Body of pancreas (tissue), 4 donors: ENCODE data around the gene BPHL. TPM values are rescaled to one million over a fixed set of nuclear protein-coding genes. Genes with fewer than 3 reads are reported as not detected.

ENCODE experiments used
- ATAC-seq: fragments of 150-250 bp; one replicate; pipeline ENCODE4 v1.9.1; 2016
- DNase-seq, 4 donors: peaks; one replicate each; pipeline ENCODE4 v3.0.0-alpha.2; 2019
- H3K27ac ChIP-seq, 4 donors: fragments of 200-600 bp; sonication (generic); 1 replicate in 3 of 4; 2 replicates in 1 of 4; pipeline versions ENCODE4 v1.5.1 to v1.6.1; 2016 to 2019; ENCODE audit warnings: mild to moderate bottlenecking in 1 of 4, mixed read lengths in 1 of 4, moderate library complexity in 1 of 4
- H3K27me3 ChIP-seq, 2 donors: fragments of 200-600 bp; sonication (generic); one replicate each; pipeline ENCODE4 v1.6.0; 2016; ENCODE audit warnings: mild to moderate bottlenecking in 1 of 2
- H3K36me3 ChIP-seq, 2 donors: fragments of 200-600 bp; sonication (generic); replicated peaks in 1 of 2; 2 replicates each; pipeline ENCODE4 v1.5.1; 2016; ENCODE audit warnings: low read depth in 2 of 2; ENCODE audit not compliant: insufficient read depth in 1 of 2
- H3K4me1 ChIP-seq: fragments of 200-600 bp; sonication (generic); one replicate; pipeline ENCODE4 v1.6.0; 2016
- H3K4me3 ChIP-seq, 2 donors: fragments of 200-600 bp; sonication (generic); 1 replicate in 1 of 2; 2 replicates in 1 of 2; pipeline ENCODE4 v1.5.1; 2016 to 2019
- H3K9me3 ChIP-seq, 3 donors: fragments of 200-600 bp; sonication (generic); 1 replicate in 2 of 3; 2 replicates in 1 of 3; pipeline ENCODE4 v1.5.1; 2016
- CTCF ChIP-seq, 7 experiments: fragments of 450-650 bp in 4 of 7; fragments of 200-600 bp in 3 of 7; sonication (generic) in 3 of 7; IDR thresholded peaks; one replicate each; pipeline ENCODE4 v1.5.1; 2016 to 2019; ENCODE audit warnings: antibody characterized with exemption in 7 of 7
- POLR2A ChIP-seq, 3 donors: fragments of 450-650 bp; IDR thresholded peaks; one replicate each; pipeline ENCODE4 v1.6.1; 2016; ENCODE audit warnings: antibody characterized with exemption in 3 of 3, mild to moderate bottlenecking in 2 of 3
- WGBS, 2 donors: methylation state at CpG; one replicate each; pipeline ENCODE4 v1.1.5; 2017; 5-methylcytosine and 5-hydroxymethylcytosine counted together
- intact Hi-C: fragments of 100-400 bp; cut with DNase I; formaldehyde crosslinking; loops from one replicate; pipeline ENCODE4 v1.15.1; 2023
- total RNA-seq, 2 donors: library from RNA; depleted of rRNA; stranded (reverse); fragments of >200 nt; gene quantifications; one replicate each; pipeline ENCODE4 v1.1.0, GENCODE V29; 2016

The BPHL gene
- total RNA-seq, 2 donors from 2014 or later: 15.6 to 21.8 TPM

DNA sequence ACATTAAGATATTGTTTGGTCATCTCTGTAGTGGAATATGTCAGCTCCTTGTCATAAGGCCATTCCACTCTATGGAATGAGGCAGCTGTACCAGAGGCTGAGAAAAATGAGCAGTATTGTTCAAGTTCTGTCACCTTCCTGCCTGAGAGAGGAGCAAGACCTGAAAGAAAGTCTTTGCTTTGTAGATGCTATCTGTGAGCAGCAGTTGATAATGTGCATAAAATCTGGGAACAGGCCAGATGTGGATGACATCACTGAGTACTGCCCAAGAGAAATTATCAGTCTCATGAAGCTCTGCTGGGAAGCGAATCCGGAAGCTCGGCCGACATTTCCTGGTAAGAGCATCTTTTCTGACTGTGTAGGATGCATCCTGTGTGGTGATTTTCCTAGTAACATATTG, 33.4 kb upstream of the BPHL start:
- no peak overlapping the region for H3K27ac ChIP-seq
- 95 to 96% methylated on average over 4 of the region's 4 CpGs for WGBS, 2 donors
- DNase-seq (no peak), ATAC-seq (no peak)
- H3K9me3 ChIP-seq: no peaks in the 10 kb centered on the region
- no peak overlapping the region for H3K4me3 ChIP-seq
- intact Hi-C loops: no loop called here
- peaks cover 0 to 39% of the 10 kb centered on the region in 2 donors for H3K36me3 ChIP-seq
- TF ChIP-seq POLR2A (IDR thresholded peaks at IDR 0.05) (no peak), CTCF (IDR thresholded peaks at IDR 0.05) (no peak)
- H3K4me1 ChIP-seq: no peaks in the 10 kb centered on the region
- H3K27me3 ChIP-seq: no peaks in the 10 kb centered on the region

GRCh38 chr6:3086282-3086946, 32.1 kb upstream of the BPHL start:
- no peak overlapping the region for H3K27ac ChIP-seq
- TF ChIP-seq POLR2A (IDR thresholded peaks at IDR 0.05) (no peak), CTCF (IDR thresholded peaks at IDR 0.05) (no peak)
- H3K9me3 ChIP-seq: no peaks in the 10 kb centered on the region
- intact Hi-C loops: no loop called here
- ATAC-seq (no peak), DNase-seq (no peak)
- 51 to 59% methylated on average over 7 of the region's 7 CpGs for WGBS, 2 donors
- no peaks in the 10 kb centered on the region for H3K4me1 ChIP-seq
- no peak overlapping the region for H3K4me3 ChIP-seq
- H3K36me3 ChIP-seq: peaks cover 0 to 42% of the 10 kb centered on the region in 2 donors
- H3K27me3 ChIP-seq: no peaks in the 10 kb centered on the region

- Histone ChIP-seq H3K36me3 (peaks cover 0 to 32% of the 10 kb centered on the region in 2 donors), H3K4me3 (no peak overlapping the region), H3K4me1 (no peaks in the 10 kb centered on the region), H3K27me3 (no peaks in the 10 kb centered on the region), H3K27ac (no peak overlapping the region), H3K9me3 (no peaks in the 10 kb centered on the region)
- intact Hi-C loops: no loop called here
- DNase-seq (no peak), ATAC-seq (no peak)
- TF ChIP-seq POLR2A (IDR thresholded peaks at IDR 0.05): no peak
- TF ChIP-seq CTCF (IDR thresholded peaks at IDR 0.05): no peak
- 86 to 100% methylated on average over 2 to 4 of the region's 4 CpGs for WGBS, 2 donors
These were observed 30.1 kb upstream of the BPHL start for GRCh38 chr6:3088446-3088845.

- intact Hi-C loops: no loop called here
- 81 to 82% methylated on average over 4 of the region's 4 CpGs for WGBS, 2 donors
- no peak overlapping the region for H3K27ac ChIP-seq
These were observed 29.5 kb upstream of the BPHL start for GRCh38 chr6:3088968-3089367.

More at GRCh38 chr6:3088968-3089367, 29.5 kb upstream of the BPHL start:
- DNase-seq (no peak), ATAC-seq (no peak)
- Histone ChIP-seq H3K36me3 (peaks cover 0 to 29% of the 10 kb centered on the region in 2 donors), H3K9me3 (no peaks in the 10 kb centered on the region), H3K27me3 (no peaks in the 10 kb centered on the region), H3K4me3 (no peak overlapping the region), H3K4me1 (no peaks in the 10 kb centered on the region)
- no peak for TF ChIP-seq CTCF (IDR thresholded peaks at IDR 0.05)
- TF ChIP-seq POLR2A (IDR thresholded peaks at IDR 0.05): no peak
